Keratinocyte (primary cell): ENCODE measurements around the gene ABCA7. TPM values are rescaled to one million over a fixed set of nuclear protein-coding genes. Genes with fewer than 3 reads are reported as not detected.
A peak's percentile ranks its signal among the peaks of the same experiment; 100 is the strongest.

Experiments used
- DNase-seq: peaks from one replicate; pipeline ENCODE4 v3.0.0-alpha.2; 2011; ENCODE audit warnings: low read depth, missing footprints, low spot score
- FAIRE-seq: peaks from 2 replicates; lab custom pipeline; 2011; peaks lifted over from hg19 to GRCh38; lab: Jason Lieb, UNC
- H2AFZ ChIP-seq: 2 replicates; pipeline ENCODE4 v1.6.0; 2012; ENCODE audit warnings: low read length, control low read depth, inconsistent platforms; ENCODE audit not compliant: control insufficient read depth
- H3K27ac ChIP-seq: 2 replicates; pipeline ENCODE4 v1.5.1; 2011; ENCODE audit warnings: low read length; ENCODE audit not compliant: control insufficient read depth, insufficient read depth
- H3K27me3 ChIP-seq: 3 replicates; pipeline ENCODE4 v1.6.0; 2011; ENCODE audit warnings: low read length; ENCODE audit not compliant: control insufficient read depth, insufficient read depth; ENCODE audit errors: extremely low read depth
- H3K36me3 ChIP-seq, 2 experiments: 2 replicates in 1 of 2; 3 replicates in 1 of 2; pipeline ENCODE4 v1.5.1; 2011; ENCODE audit warnings: low read length in 2 of 2, mild to moderate bottlenecking in 1 of 2; ENCODE audit not compliant: control insufficient read depth in 2 of 2, insufficient read depth in 2 of 2; ENCODE audit errors: extremely low read depth in 1 of 2
- H3K4me1 ChIP-seq: 3 replicates; pipeline ENCODE4 v1.5.1; 2011; ENCODE audit warnings: low read length; ENCODE audit not compliant: control insufficient read depth, insufficient read depth; ENCODE audit errors: extremely low read depth
- H3K4me2 ChIP-seq: 3 replicates; pipeline ENCODE4 v1.6.0; 2011; ENCODE audit warnings: low read depth, low read length; ENCODE audit not compliant: control insufficient read depth, insufficient read depth; ENCODE audit errors: extremely low read depth
- H3K4me3 ChIP-seq, 3 experiments: fragments of 200-600 bp in 1 of 3; sonication (generic) in 1 of 3; 2 replicates in 2 of 3; 3 replicates in 1 of 3; pipeline ENCODE4 v1.5.1; 2011 to 2016; ENCODE audit warnings: low read length in 3 of 3, mild to moderate bottlenecking in 3 of 3, control low read depth in 2 of 3, inconsistent platforms in 1 of 3, low read depth in 1 of 3, mixed read lengths in 1 of 3, mixed run types in 1 of 3, moderate library complexity in 1 of 3; ENCODE audit not compliant: control insufficient read depth in 2 of 3, insufficient read depth in 2 of 3; ENCODE audit errors: extremely low read depth in 1 of 3
- H3K79me2 ChIP-seq: 2 replicates; pipeline ENCODE4 v1.6.0; 2012; ENCODE audit warnings: low read length; ENCODE audit not compliant: control insufficient read depth, insufficient read depth
- H3K9ac ChIP-seq: 3 replicates; pipeline ENCODE4 v1.6.0; 2011; ENCODE audit warnings: low read length; ENCODE audit not compliant: control insufficient read depth, insufficient read depth; ENCODE audit errors: extremely low read depth
- H3K9me1 ChIP-seq: 3 replicates; pipeline ENCODE4 v1.6.0; 2011; ENCODE audit warnings: low read length; ENCODE audit not compliant: control insufficient read depth, insufficient read depth; ENCODE audit errors: extremely low read depth
- H3K9me3 ChIP-seq: 2 replicates; pipeline ENCODE4 v1.5.1; 2012; ENCODE audit warnings: low read depth, low read length; ENCODE audit not compliant: control insufficient read depth
- H4K20me1 ChIP-seq: 3 replicates; pipeline ENCODE4 v1.6.0; 2011; ENCODE audit warnings: low read length; ENCODE audit not compliant: control insufficient read depth, insufficient read depth; ENCODE audit errors: extremely low read depth
- CTCF ChIP-seq, 3 experiments: IDR thresholded peaks in 1 of 3; conservative IDR thresholded peaks in 1 of 3; optimal IDR thresholded peaks in 1 of 3; 2 replicates in 2 of 3; 3 replicates in 1 of 3; pipeline versions ENCODE3 to v1.5.1; 2011; ENCODE audit warnings: low read length in 3 of 3, mild to moderate bottlenecking in 3 of 3, moderate library complexity in 2 of 3, control low read depth in 1 of 3, inconsistent platforms in 1 of 3; ENCODE audit not compliant: insufficient read depth in 2 of 3; ENCODE audit errors: extremely low read depth in 1 of 3
- EZH2 ChIP-seq: IDR thresholded peaks from one replicate; pipeline ENCODE4 v1.6.1; 2012; ENCODE audit warnings: inconsistent platforms, mild to moderate bottlenecking, low read length, moderate library complexity
- dilution Hi-C: fragments of 300-500 bp; cut with MboI; formaldehyde crosslinking; loops from one replicate; pipeline ENCODE4 v1.7.0; 2020; ENCODE audit warnings: low sequenced_read_pairs; ENCODE audit not compliant: extremely low pct_ligation_motif_present
- polyA plus RNA-seq, 5 experiments: library from polyadenylated mRNA; depleted of rRNA in 3 of 5; stranded (reverse) in 3 of 5; stranded (forward) in 1 of 5; unstranded in 1 of 5; fragments of >200 nt; gene quantifications; 1 replicate in 1 of 5; 2 replicates in 3 of 5; 3 replicates in 1 of 5; pipeline versions ENCODE4 v1.2.1 to v1.2.3, GENCODE V29; 2011 to 2012; ENCODE audit warnings: missing spikeins in 2 of 5, low read depth in 1 of 5, low replicate concordance in 1 of 5

Gene ABCA7
- polyA plus RNA-seq, 1 donor (not counting 4 experiments of a cell fraction or from before 2014, with no cell fraction given) = 7.4 TPM

- DNase-seq (no peak), FAIRE-seq (no peak)
- dilution Hi-C loops = no loop called here
Measured at GRCh38 chr19:1069009-1069779, 29.3 kb downstream of the ABCA7 start.

GRCh38 chr19:1070576-1070930, 30.6 kb downstream of the ABCA7 start:
- Histone ChIP-seq H3K4me2 (peak overlapping the region; percentile 16), H2AFZ (no peak overlapping the region), H3K27ac (no peak overlapping the region), H3K36me3 (no peaks in the 10 kb centered on the region), H3K9ac (no peak overlapping the region), H3K4me1 (peaks cover 21% of the 10 kb centered on the region), H3K27me3 (peaks cover 20% of the 10 kb centered on the region), H4K20me1 (no peaks in the 10 kb centered on the region), H3K79me2 (no peaks in the 10 kb centered on the region), H3K9me3 (no peaks in the 10 kb centered on the region), H3K4me3 (no peak overlapping the region), H3K9me1 (no peaks in the 10 kb centered on the region)
- no peak for DNase-seq
- TF ChIP-seq EZH2 (no peak), CTCF (optimal IDR thresholded peaks at IDR 0.05 in 1 of 3, IDR thresholded peaks at IDR 0.05 in 1 of 3, conservative IDR thresholded peaks at IDR 0.05 in 1 of 3; ENCODE audit: extremely low read depth in 1 of 3, insufficient read depth in 2 of 3, low read length in 3 of 3) (peak in 1 of 3 experiments; percentile 25)
- dilution Hi-C loops = no loop called here
- no peak for FAIRE-seq

More at GRCh38 chr19:1069009-1069779, 29.3 kb downstream of the ABCA7 start:
- Histone ChIP-seq H3K4me3 (no peak overlapping the region), H3K36me3 (no peaks in the 10 kb centered on the region), H2AFZ (no peak overlapping the region), H4K20me1 (no peaks in the 10 kb centered on the region), H3K9me3 (no peaks in the 10 kb centered on the region), H3K27me3 (peaks cover 20% of the 10 kb centered on the region), H3K27ac (no peak overlapping the region), H3K4me2 (no peak overlapping the region), H3K79me2 (no peaks in the 10 kb centered on the region), H3K4me1 (peaks cover 24% of the 10 kb centered on the region), H3K9me1 (no peaks in the 10 kb centered on the region), H3K9ac (no peak overlapping the region)
- TF ChIP-seq EZH2 (no peak), CTCF (optimal IDR thresholded peaks at IDR 0.05 in 1 of 3, IDR thresholded peaks at IDR 0.05 in 1 of 3, conservative IDR thresholded peaks at IDR 0.05 in 1 of 3; ENCODE audit: extremely low read depth in 1 of 3, insufficient read depth in 2 of 3, low read length in 3 of 3) (no peak)
